GM10266 (cell line): ENCODE measurements around the gene GPSM1.

Experiments
- DNase-seq: peaks from one replicate; pipeline ENCODE4 v3.0.0; 2012; ENCODE audit errors: extremely low spot score
- TF ChIP-seq, protein P1 (sequence below): IDR thresholded peaks from 2 replicates; pipeline ENCODE4 v1.5.1; 2012; ENCODE audit warnings: mild to moderate bottlenecking, low read depth; ENCODE audit not compliant: control insufficient read depth, insufficient read depth; ENCODE audit errors: missing control alignments

Gene GPSM1

GRCh38 chr9:136286987-136287379 is 40.4 kb upstream of the GPSM1 start:
- TF ChIP-seq, protein P1, sequence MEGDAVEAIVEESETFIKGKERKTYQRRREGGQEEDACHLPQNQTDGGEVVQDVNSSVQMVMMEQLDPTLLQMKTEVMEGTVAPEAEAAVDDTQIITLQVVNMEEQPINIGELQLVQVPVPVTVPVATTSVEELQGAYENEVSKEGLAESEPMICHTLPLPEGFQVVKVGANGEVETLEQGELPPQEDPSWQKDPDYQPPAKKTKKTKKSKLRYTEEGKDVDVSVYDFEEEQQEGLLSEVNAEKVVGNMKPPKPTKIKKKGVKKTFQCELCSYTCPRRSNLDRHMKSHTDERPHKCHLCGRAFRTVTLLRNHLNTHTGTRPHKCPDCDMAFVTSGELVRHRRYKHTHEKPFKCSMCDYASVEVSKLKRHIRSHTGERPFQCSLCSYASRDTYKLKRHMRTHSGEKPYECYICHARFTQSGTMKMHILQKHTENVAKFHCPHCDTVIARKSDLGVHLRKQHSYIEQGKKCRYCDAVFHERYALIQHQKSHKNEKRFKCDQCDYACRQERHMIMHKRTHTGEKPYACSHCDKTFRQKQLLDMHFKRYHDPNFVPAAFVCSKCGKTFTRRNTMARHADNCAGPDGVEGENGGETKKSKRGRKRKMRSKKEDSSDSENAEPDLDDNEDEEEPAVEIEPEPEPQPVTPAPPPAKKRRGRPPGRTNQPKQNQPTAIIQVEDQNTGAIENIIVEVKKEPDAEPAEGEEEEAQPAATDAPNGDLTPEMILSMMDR = no peak
- DNase-seq = no peak

- TF ChIP-seq, protein P1 = no peak
- no peak for DNase-seq
Measured at GRCh38 chr9:136287960-136288753, 39.2 kb upstream of the GPSM1 start.

DNA sequence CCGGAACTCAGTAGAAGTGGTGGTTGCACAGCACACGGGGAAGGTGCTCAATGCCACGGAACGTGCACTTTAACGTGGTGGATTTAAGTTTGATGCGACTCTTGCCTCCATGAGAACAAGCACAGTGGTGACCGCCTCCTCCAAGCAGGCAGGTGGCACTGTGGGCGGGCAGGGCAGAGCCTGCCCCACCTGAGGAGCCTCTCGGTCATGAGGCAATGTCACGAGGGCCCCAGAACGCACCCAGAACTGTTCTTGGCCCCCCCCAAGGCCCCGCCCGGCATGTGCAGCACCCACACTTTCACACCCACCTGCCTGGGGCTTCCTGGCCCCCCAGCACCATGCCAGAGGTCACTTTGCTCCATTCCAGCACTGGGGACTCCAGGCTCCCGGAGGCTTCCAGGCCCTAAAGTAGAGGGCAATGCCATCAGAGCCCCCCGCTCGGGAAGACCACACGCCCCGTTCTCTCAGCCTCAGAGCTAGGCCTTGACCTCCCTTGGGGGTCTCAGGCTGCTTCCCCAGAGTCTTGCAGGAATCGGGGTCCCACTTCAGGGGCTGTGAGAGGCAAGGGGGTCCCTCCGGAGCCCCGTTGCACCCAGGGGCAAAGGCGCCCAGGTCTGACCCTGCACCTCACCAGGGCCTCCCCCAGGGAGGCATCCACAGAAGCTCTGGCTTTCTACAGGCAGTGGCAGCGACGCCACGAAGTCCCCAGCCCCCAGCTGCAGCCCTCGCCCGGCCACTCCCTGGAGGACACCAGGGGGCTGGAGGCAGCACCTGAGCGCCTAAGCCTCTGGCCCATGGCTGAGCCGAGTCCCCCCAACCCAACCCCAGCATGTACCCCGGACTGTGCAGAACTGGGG is 37.5 kb upstream of the GPSM1 start:
- no peak for DNase-seq
- TF ChIP-seq, protein P1 = no peak

DNA sequence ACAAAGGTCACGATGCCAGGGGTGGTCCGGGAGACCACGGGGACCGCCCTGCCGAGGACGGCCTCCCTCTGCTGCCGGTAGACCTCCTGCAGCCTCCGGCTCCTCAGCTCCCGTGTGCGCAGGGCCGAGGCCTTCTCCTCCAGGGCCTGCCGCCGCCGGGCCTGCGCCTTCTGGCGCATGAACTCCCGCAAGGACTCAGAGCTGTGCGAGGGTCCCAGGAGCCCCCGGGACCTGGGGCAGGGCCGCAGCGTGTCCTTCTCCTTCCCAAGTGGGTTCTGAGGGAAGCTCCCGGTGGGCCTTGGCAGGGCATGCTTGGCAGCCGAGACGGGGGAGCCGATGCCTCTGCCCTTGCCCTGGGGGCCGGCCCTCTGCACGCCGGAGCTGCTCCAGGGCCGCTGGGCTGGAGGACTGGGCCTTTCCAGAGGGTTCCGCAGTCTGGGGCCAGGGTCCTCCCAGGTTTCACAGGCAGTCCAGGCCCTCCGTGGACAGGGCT is 36.8 kb upstream of the GPSM1 start:
- TF ChIP-seq, protein P1 = no peak
- no peak for DNase-seq

DNA sequence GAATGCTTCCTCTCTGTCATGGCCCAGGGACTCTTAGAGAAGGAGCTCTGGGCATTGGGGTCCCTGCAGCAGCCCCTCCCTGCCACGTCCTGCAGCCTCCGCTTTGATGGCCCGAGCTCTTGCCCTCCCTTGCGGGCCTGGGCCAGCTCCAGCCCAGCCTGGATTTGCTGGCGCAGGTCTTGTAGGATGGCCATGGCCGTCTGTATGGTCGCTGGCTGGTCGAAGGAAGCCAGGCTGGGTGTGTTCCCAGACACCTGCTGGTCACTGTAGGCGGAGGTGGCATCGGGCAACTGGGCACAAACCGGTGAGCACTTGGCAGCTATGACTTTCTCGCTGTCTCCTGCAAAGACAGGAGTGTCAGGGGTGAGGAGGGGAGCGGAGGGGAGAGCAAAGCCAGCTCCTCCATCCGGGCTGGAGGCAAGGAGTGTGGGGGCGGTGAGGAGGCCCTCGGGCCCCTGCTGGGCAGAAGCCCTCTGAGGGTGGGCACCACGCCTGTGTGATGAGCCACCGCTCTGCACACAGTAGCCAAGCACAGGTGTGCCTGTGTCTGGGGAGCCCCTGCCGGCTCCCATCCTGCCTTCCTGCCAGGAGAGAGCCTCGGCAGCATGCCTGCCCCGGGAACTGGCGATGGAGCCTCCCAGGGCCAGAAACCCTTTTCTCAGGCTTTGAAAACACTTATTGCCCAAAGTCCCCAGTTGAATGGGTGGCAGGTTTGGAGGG is 35.9 kb upstream of the GPSM1 start:
- DNase-seq = no peak
- TF ChIP-seq, protein P1 = no peak

DNA sequence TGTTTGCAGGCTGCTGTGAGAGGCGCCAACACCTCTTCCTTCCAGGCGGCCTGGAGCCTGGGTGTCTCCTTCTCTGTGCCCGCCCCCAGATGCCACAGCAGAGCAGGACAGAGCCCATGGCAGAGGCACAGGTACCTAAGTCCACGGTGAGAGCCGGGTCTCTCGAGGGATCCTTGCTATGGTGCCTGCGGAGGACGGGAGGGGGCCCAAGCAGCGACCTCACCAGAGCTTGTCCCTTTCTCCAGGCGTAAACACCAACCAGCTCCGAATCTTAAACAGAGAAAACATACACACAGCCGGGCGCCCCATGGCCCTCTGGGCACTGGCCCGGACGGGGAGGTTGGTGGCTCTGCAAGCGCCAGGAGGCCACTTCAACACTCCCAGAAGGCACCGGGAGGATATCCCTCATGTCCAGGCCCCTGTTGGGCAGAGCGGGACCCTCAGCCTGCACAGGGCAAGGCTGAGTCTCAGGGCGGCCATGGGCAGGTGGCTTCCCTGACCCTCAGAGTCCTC is 35.3 kb upstream of the GPSM1 start:
- no peak for DNase-seq
- TF ChIP-seq, protein P1 = no peak
